ENCODE measurements around the gene IYD.
A peak's percentile ranks its signal among the peaks of the same experiment; 100 is the strongest.

The IYD gene

DNA sequence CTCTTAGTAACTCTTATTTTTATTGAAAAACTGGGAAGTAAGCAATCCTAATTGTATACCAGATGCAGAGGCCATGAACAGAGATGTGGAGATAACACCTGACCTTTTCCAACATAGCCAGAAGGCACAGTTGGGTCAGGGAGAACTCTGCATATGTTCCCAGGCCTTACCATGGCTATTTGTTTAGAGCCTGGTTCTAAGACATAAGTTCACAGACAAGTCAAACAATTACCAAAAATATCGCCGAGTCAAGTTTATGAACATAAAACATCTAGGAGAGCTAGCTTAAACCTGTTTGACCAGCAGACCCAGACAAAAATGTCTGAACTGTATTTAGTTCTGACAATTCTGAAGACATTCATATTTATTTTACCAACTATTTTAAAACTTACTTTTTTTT, 26.7 kb upstream of the IYD start:
- TF ChIP-seq TAF1 (IDR thresholded peaks at IDR 0.05; ENCODE audit: low read depth) (no peak), EGR1 (IDR thresholded peaks at IDR 0.05) (no peak), TEAD4 (IDR thresholded peaks at IDR 0.05) (no peak), ZBTB7A (IDR thresholded peaks at IDR 0.05; ENCODE audit: low read depth) (no peak), NFIC (IDR thresholded peaks at IDR 0.05) (no peak), CREB1 (IDR thresholded peaks at IDR 0.05; ENCODE audit: low read depth) (no peak), RAD21 (IDR thresholded peaks at IDR 0.05; ENCODE audit: low read depth) (no peak), CEBPB (IDR thresholded peaks at IDR 0.05) (no peak)

DNA sequence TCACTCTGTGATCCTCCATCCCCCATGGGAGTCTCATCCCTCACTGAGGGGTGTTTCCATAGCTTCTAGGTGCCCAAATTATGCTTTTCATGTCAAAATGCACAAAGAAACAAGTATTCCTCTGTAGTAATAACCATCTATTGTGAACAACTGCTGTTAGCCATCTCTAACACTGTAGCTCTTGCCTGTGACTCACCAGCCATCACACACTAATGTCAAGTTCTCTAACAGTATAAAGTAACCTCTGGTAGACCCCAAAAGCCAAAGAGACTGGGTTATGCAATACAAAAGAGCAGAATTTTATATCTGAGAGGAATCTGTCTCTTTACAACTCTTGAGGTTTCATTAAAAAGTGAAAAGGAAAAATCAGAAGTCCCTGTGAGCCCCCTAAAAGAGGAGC, 25.4 kb upstream of the IYD start:
- TF ChIP-seq FOXM1 (IDR thresholded peaks at IDR 0.05; ENCODE audit: borderline replicate concordance, low read depth) (no peak), TCF12 (IDR thresholded peaks at IDR 0.05; ENCODE audit: low read depth) (no peak), RAD21 (IDR thresholded peaks at IDR 0.05; ENCODE audit: low read depth) (no peak), EGR1 (IDR thresholded peaks at IDR 0.05) (no peak), CEBPB (IDR thresholded peaks at IDR 0.05) (no peak), CREB1 (IDR thresholded peaks at IDR 0.05; ENCODE audit: low read depth) (no peak), NFIC (IDR thresholded peaks at IDR 0.05) (no peak), EP300 (IDR thresholded peaks at IDR 0.05; ENCODE audit: borderline replicate concordance) (no peak), TEAD4 (IDR thresholded peaks at IDR 0.05) (no peak), TAF1 (IDR thresholded peaks at IDR 0.05; ENCODE audit: low read depth) (no peak)
- TF ChIP-seq, protein P1, sequence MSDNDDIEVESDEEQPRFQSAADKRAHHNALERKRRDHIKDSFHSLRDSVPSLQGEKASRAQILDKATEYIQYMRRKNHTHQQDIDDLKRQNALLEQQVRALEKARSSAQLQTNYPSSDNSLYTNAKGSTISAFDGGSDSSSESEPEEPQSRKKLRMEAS (IDR thresholded peaks at IDR 0.05), result no peak

DNA sequence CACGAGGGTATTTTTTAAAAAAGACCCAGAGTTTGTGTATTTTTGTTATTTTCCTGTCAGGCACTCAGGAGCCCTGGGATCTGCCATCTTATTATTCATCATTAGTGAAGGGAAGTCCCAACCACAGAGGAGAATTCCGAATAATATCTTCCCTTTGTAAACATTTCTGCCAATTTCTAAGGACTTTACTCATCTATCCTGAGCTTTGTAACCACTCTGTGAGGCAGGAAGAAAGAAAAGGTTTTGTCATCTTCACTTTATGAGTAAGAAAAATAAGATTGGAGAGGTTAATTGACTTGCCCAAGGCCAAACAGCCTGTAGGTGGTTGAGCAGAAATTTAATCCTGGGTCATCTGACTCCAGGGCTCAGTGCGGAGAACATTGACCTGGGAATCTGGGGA, 23.0 kb upstream of the IYD start:
- TF ChIP-seq FOXM1 (IDR thresholded peaks at IDR 0.05; ENCODE audit: borderline replicate concordance, low read depth), result no peak
- TF ChIP-seq, protein P2, sequence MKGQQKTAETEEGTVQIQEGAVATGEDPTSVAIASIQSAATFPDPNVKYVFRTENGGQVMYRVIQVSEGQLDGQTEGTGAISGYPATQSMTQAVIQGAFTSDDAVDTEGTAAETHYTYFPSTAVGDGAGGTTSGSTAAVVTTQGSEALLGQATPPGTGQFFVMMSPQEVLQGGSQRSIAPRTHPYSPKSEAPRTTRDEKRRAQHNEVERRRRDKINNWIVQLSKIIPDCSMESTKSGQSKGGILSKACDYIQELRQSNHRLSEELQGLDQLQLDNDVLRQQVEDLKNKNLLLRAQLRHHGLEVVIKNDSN (IDR thresholded peaks at IDR 0.05), result no peak
- TF ChIP-seq TAF1 (IDR thresholded peaks at IDR 0.05; ENCODE audit: low read depth), result no peak
- no peak for TF ChIP-seq ZBTB7A (IDR thresholded peaks at IDR 0.05; ENCODE audit: low read depth)
- no peak for TF ChIP-seq CEBPB (IDR thresholded peaks at IDR 0.05)
- TF ChIP-seq EP300 (IDR thresholded peaks at IDR 0.05; ENCODE audit: borderline replicate concordance), result no peak

DNA sequence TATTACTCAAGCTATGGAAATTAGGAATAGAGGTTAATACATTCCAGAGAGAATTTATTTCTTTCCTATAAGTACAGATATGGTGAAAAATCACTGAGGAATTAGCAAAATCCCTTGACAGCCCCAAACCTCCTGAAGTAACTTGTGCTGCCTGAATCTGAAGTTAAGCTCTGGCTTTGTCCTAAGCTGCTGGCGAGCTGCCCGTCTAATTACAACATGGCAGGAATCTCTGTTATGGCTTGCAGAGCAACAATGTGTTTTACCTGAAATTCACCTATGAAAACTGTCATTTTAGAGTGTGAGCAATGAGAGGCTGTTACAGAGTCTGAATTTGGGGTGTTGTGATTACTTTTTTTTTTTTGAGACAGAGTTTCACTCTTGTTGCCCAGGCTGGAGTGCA, 22.5 kb upstream of the IYD start:
- TF ChIP-seq NFIC (IDR thresholded peaks at IDR 0.05) (peak; percentile 36; the same call in 1 of the 2 replicates), CREB1 (IDR thresholded peaks at IDR 0.05; ENCODE audit: low read depth) (no peak)
- TF ChIP-seq, protein P1 (IDR thresholded peaks at IDR 0.05), result no peak

DNA sequence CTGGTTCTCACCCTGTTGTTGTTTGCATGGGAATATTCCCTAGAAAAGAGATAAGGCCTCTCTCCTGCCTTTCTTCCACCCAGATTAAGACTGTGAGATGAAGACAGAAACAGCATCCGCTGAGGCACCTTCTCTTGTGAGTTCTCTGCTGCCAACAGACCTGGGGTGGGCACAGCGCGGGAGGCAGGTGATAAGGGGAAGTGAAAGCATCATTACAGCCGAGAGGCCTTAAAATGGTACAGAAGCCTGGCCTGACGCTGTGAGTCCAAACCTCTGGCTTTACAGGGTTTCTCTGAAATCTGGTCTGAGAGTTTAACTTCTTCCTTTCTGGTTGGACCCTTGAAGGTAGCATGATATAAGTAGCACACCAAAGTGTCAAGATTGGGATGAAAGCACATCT, 21.0 kb upstream of the IYD start:
- TF ChIP-seq TCF12 (IDR thresholded peaks at IDR 0.05; ENCODE audit: low read depth), result no peak
- no peak for TF ChIP-seq NFIC (IDR thresholded peaks at IDR 0.05)
- TF ChIP-seq TEAD4 (IDR thresholded peaks at IDR 0.05), result no peak
- TF ChIP-seq ZBTB7A (IDR thresholded peaks at IDR 0.05; ENCODE audit: low read depth), result no peak
- no peak for TF ChIP-seq EP300 (IDR thresholded peaks at IDR 0.05; ENCODE audit: borderline replicate concordance)
- no peak for TF ChIP-seq CEBPB (IDR thresholded peaks at IDR 0.05)
- no peak for TF ChIP-seq RAD21 (IDR thresholded peaks at IDR 0.05; ENCODE audit: low read depth)
- no peak for TF ChIP-seq TAF1 (IDR thresholded peaks at IDR 0.05; ENCODE audit: low read depth)
- no peak for TF ChIP-seq YY1 (IDR thresholded peaks at IDR 0.05; ENCODE audit: low read depth)
- no peak for TF ChIP-seq CREB1 (IDR thresholded peaks at IDR 0.05; ENCODE audit: low read depth)
- TF ChIP-seq FOXM1 (IDR thresholded peaks at IDR 0.05; ENCODE audit: borderline replicate concordance, low read depth), result no peak
- TF ChIP-seq, protein P2 (IDR thresholded peaks at IDR 0.05), result no peak
- no peak for TF ChIP-seq EGR1 (IDR thresholded peaks at IDR 0.05)
- TF ChIP-seq, protein P3, sequence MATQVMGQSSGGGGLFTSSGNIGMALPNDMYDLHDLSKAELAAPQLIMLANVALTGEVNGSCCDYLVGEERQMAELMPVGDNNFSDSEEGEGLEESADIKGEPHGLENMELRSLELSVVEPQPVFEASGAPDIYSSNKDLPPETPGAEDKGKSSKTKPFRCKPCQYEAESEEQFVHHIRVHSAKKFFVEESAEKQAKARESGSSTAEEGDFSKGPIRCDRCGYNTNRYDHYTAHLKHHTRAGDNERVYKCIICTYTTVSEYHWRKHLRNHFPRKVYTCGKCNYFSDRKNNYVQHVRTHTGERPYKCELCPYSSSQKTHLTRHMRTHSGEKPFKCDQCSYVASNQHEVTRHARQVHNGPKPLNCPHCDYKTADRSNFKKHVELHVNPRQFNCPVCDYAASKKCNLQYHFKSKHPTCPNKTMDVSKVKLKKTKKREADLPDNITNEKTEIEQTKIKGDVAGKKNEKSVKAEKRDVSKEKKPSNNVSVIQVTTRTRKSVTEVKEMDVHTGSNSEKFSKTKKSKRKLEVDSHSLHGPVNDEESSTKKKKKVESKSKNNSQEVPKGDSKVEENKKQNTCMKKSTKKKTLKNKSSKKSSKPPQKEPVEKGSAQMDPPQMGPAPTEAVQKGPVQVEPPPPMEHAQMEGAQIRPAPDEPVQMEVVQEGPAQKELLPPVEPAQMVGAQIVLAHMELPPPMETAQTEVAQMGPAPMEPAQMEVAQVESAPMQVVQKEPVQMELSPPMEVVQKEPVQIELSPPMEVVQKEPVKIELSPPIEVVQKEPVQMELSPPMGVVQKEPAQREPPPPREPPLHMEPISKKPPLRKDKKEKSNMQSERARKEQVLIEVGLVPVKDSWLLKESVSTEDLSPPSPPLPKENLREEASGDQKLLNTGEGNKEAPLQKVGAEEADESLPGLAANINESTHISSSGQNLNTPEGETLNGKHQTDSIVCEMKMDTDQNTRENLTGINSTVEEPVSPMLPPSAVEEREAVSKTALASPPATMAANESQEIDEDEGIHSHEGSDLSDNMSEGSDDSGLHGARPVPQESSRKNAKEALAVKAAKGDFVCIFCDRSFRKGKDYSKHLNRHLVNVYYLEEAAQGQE (IDR thresholded peaks at IDR 0.05; ENCODE audit: low read depth), result no peak
- TF ChIP-seq, protein P1 (IDR thresholded peaks at IDR 0.05), result no peak

DNA sequence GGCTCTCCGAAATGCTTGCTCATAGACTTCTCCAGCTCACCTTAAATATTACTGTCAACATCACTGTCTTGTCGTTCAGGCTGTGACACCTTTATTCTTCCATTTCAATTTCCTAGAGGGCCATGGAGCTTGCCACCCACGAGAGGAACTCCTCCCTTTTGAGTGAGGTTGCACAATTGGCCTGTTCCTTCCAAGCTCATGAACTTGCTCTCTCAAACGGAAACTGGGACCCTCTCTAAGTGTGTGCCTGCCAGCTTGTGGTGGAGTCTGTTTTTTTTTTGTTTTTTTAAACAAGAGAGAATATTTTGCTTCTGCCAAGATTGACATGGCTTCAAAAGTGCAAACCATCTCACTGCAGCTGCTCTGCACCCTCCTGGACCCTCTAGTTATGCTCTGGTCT, 19.3 kb upstream of the IYD start:
- TF ChIP-seq, protein P1 (IDR thresholded peaks at IDR 0.05), result no peak
- no peak for TF ChIP-seq EGR1 (IDR thresholded peaks at IDR 0.05)
- TF ChIP-seq, protein P2 (IDR thresholded peaks at IDR 0.05), result no peak
- TF ChIP-seq FOXM1 (IDR thresholded peaks at IDR 0.05; ENCODE audit: borderline replicate concordance, low read depth), result no peak
- TF ChIP-seq TCF12 (IDR thresholded peaks at IDR 0.05; ENCODE audit: low read depth), result no peak
- no peak for TF ChIP-seq RAD21 (IDR thresholded peaks at IDR 0.05; ENCODE audit: low read depth)
- TF ChIP-seq TEAD4 (IDR thresholded peaks at IDR 0.05), result no peak
- TF ChIP-seq, protein P3 (IDR thresholded peaks at IDR 0.05; ENCODE audit: low read depth), result no peak
- no peak for TF ChIP-seq ZBTB7A (IDR thresholded peaks at IDR 0.05; ENCODE audit: low read depth)
- no peak for TF ChIP-seq YY1 (IDR thresholded peaks at IDR 0.05; ENCODE audit: low read depth)
- no peak for TF ChIP-seq CREB1 (IDR thresholded peaks at IDR 0.05; ENCODE audit: low read depth)
- no peak for TF ChIP-seq NFIC (IDR thresholded peaks at IDR 0.05)
- no peak for TF ChIP-seq EP300 (IDR thresholded peaks at IDR 0.05; ENCODE audit: borderline replicate concordance)
- no peak for TF ChIP-seq TAF1 (IDR thresholded peaks at IDR 0.05; ENCODE audit: low read depth)
- TF ChIP-seq CEBPB (IDR thresholded peaks at IDR 0.05), result no peak

Data from Ishikawa (cell line).